HEK293 (cell line): ENCODE data around the gene INF2.
A peak's percentile ranks its signal among the peaks of the same experiment; 100 is the strongest.

ENCODE experiments used
- AEBP2 ChIP-seq: fragments of 450-650 bp; formaldehyde crosslinking; IDR thresholded peaks from 2 replicates; pipeline ENCODE4 v1.5.1; 2016; ENCODE audit warnings: missing biosample characterization, missing genetic modification characterization, borderline replicate concordance
- EGR2 ChIP-seq: fragments of 450-650 bp; formaldehyde crosslinking; IDR thresholded peaks from 2 replicates; pipeline ENCODE4 v1.5.1; 2016; ENCODE audit warnings: low read depth, missing biosample characterization, missing genetic modification characterization
- HOXD13 ChIP-seq: sonication (generic); formaldehyde crosslinking; IDR thresholded peaks from 2 replicates; pipeline ENCODE4 v1.8.0; 2022; ENCODE audit warnings: missing genetic modification reagents, borderline replicate concordance
- KLF8 ChIP-seq: fragments of 450-650 bp; formaldehyde crosslinking; IDR thresholded peaks from 2 replicates; pipeline ENCODE4 v1.5.1; 2016; ENCODE audit warnings: missing biosample characterization, missing genetic modification characterization
- PBX3 ChIP-seq: sonication (generic); formaldehyde crosslinking; IDR thresholded peaks from 2 replicates; pipeline ENCODE4 v1.8.1; 2022; ENCODE audit warnings: mild to moderate bottlenecking, moderate library complexity, missing genetic modification reagents
- TSHZ1 ChIP-seq: fragments of 450-650 bp; formaldehyde crosslinking; IDR thresholded peaks from 2 replicates; pipeline ENCODE4 v1.5.1; 2016; ENCODE audit warnings: missing biosample characterization, missing genetic modification characterization, borderline replicate concordance
- YY1 ChIP-seq: fragments of 450-650 bp; formaldehyde crosslinking; IDR thresholded peaks from 2 replicates; pipeline ENCODE4 v1.5.1; 2018; ENCODE audit warnings: missing biosample characterization, missing genetic modification characterization
- ZBTB1 ChIP-seq: fragments of 450-650 bp; formaldehyde crosslinking; IDR thresholded peaks from 2 replicates; pipeline ENCODE4 v1.5.1; 2016; ENCODE audit warnings: missing biosample characterization, missing genetic modification characterization
- ZBTB11 ChIP-seq: fragments of 450-650 bp; formaldehyde crosslinking; conservative IDR thresholded peaks from 2 replicates; pipeline ENCODE4 v1.5.1; 2016; ENCODE audit warnings: low read depth, missing biosample characterization, missing genetic modification characterization
- ZBTB21 ChIP-seq: fragments of 450-650 bp; formaldehyde crosslinking; IDR thresholded peaks from 2 replicates; pipeline ENCODE4 v1.5.1; 2017; ENCODE audit warnings: missing biosample characterization, missing genetic modification characterization
- ZFP37 ChIP-seq: fragments of 450-650 bp; formaldehyde crosslinking; IDR thresholded peaks from 2 replicates; pipeline ENCODE4 v1.5.1; 2016; ENCODE audit warnings: missing biosample characterization, missing genetic modification characterization
- ZNF112 ChIP-seq: fragments of 450-650 bp; formaldehyde crosslinking; IDR thresholded peaks from 2 replicates; pipeline ENCODE4 v1.5.0; 2017; ENCODE audit warnings: missing biosample characterization, missing genetic modification characterization
- ZNF133 ChIP-seq: fragments of 450-650 bp; formaldehyde crosslinking; IDR thresholded peaks from 2 replicates; pipeline ENCODE4 v1.5.1; 2016; ENCODE audit warnings: missing biosample characterization, missing genetic modification characterization
- ZNF140 ChIP-seq: fragments of 450-650 bp; formaldehyde crosslinking; IDR thresholded peaks from 2 replicates; pipeline ENCODE4 v1.5.1; 2016; ENCODE audit warnings: missing biosample characterization, missing genetic modification characterization
- ZNF18 ChIP-seq: fragments of 450-650 bp; formaldehyde crosslinking; IDR thresholded peaks from 2 replicates; pipeline ENCODE4 v1.5.1; 2016; ENCODE audit warnings: missing biosample characterization, missing genetic modification characterization
- ZNF324 ChIP-seq: fragments of 450-650 bp; formaldehyde crosslinking; IDR thresholded peaks from 2 replicates; pipeline ENCODE4 v1.5.1; 2016; ENCODE audit warnings: missing biosample characterization, missing genetic modification characterization
- ZNF366 ChIP-seq: fragments of 450-650 bp; formaldehyde crosslinking; conservative IDR thresholded peaks from 2 replicates; pipeline ENCODE4 v1.5.1; 2016; ENCODE audit warnings: missing biosample characterization, missing genetic modification characterization
- ZNF404 ChIP-seq: fragments of 450-650 bp; formaldehyde crosslinking; IDR thresholded peaks from 2 replicates; pipeline ENCODE4 v1.5.1; 2017; ENCODE audit warnings: missing biosample characterization, missing genetic modification characterization
- ZNF423 ChIP-seq: fragments of 450-650 bp; formaldehyde crosslinking; IDR thresholded peaks from 2 replicates; pipeline ENCODE4 v1.5.1; 2016; ENCODE audit warnings: missing biosample characterization, missing genetic modification characterization
- ZNF510 ChIP-seq: fragments of 450-650 bp; formaldehyde crosslinking; IDR thresholded peaks from 2 replicates; pipeline ENCODE4 v1.5.1; 2018; ENCODE audit warnings: mild to moderate bottlenecking, missing genetic modification characterization, missing biosample characterization; ENCODE audit not compliant: insufficient replicate concordance
- ZNF585B ChIP-seq: fragments of 450-650 bp; formaldehyde crosslinking; IDR thresholded peaks from 2 replicates; pipeline ENCODE4 v1.5.1; 2016; ENCODE audit warnings: missing biosample characterization, missing genetic modification characterization
- ZNF654 ChIP-seq: fragments of 450-650 bp; formaldehyde crosslinking; IDR thresholded peaks from 2 replicates; pipeline ENCODE4 v1.5.1; 2016; ENCODE audit warnings: low read depth, missing biosample characterization, missing genetic modification characterization
- ZNF692 ChIP-seq: fragments of 450-650 bp; formaldehyde crosslinking; IDR thresholded peaks from 2 replicates; pipeline ENCODE4 v1.5.1; 2016; ENCODE audit warnings: missing biosample characterization, missing genetic modification characterization
- ZNF704 ChIP-seq: fragments of 450-650 bp; formaldehyde crosslinking; IDR thresholded peaks from 2 replicates; pipeline ENCODE4 v1.5.1; 2016; ENCODE audit warnings: missing biosample characterization, missing genetic modification characterization

INF2 gene

GRCh38 chr14:104639885-104640548 lies 49.4 kb upstream of the INF2 start (continued):
- no peak for TF ChIP-seq ZNF18 (tag by site-specific recombination)
- TF ChIP-seq ZBTB1 (tag by site-specific recombination) = no peak
- no peak for TF ChIP-seq ZNF140 (tag by site-specific recombination)
- peak; percentile 92 for TF ChIP-seq ZNF654 (tag by site-specific recombination)
- no peak for TF ChIP-seq TSHZ1 (tag by site-specific recombination)
- 0 out of 2 replicates have a peak, but pooled peaks have one; percentile 46 for TF ChIP-seq ZNF704 (tag by site-specific recombination)
- TF ChIP-seq ZNF324 (tag by site-specific recombination) = no peak
- TF ChIP-seq PBX3 = no peak
- TF ChIP-seq ZBTB11 (tag by site-specific recombination) = no peak
- TF ChIP-seq ZNF423 (tag by site-specific recombination) = no peak
- TF ChIP-seq ZNF510 = no peak
- TF ChIP-seq ZNF404 (tag by site-specific recombination) = no peak
- TF ChIP-seq ZNF112 (tag by site-specific recombination) = no peak
- TF ChIP-seq ZNF133 = no peak
- TF ChIP-seq YY1 (tag by site-specific recombination) = no peak
- no peak for TF ChIP-seq ZBTB21 (tag by site-specific recombination)
- no peak for TF ChIP-seq AEBP2
- TF ChIP-seq ZNF585B = no peak
- TF ChIP-seq ZNF692 (tag by site-specific recombination) = peak; percentile 43; the same call in 1 of the 2 replicates
- TF ChIP-seq EGR2 (tag by site-specific recombination) = 0 out of 2 replicates have a peak, but pooled peaks have one; percentile 19
- TF ChIP-seq KLF8 = peak; percentile 56; the same call in 1 of the 2 replicates
- no peak for TF ChIP-seq ZFP37
- no peak for TF ChIP-seq ZNF366 (tag by site-specific recombination)
- TF ChIP-seq HOXD13 = no peak
